NCI-H1694 (cell line): ENCODE data around the gene CRABP1.
"Not testable (repeated sequence)": the region's sequence is repeated elsewhere in the genome, so short reads cannot be mapped to it uniquely, and the experiment has no call there.

Source experiments
- DNase-seq: peaks from one replicate; lab custom pipeline; 2025; lab: John Stamatoyannopoulos, UW

The CRABP1 gene

GRCh38 chr15:78374436-78375393, 34.6 kb downstream of the CRABP1 start:
- DNase-seq = no peak

DNA sequence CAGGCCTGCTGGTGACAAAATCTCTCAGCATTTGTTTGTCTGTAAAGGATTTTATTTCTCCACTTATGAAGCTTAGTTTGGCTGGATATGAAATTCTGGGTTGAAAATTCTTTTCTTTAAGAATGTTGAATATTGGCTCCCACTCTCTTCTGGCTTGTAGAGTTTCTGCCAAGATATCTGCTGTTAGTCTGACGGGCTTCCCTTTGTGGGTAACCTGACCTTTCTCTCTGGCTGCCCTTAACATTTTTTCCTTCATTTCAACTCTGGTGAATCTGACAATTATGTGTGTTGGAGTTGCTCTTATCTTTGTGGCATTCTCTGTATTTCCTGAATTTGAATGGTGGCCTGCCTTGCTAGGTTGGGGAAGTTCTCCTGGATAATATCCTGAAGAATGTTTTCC, 40.0 kb downstream of the CRABP1 start:
- not testable (repeated sequence) for DNase-seq

DNA sequence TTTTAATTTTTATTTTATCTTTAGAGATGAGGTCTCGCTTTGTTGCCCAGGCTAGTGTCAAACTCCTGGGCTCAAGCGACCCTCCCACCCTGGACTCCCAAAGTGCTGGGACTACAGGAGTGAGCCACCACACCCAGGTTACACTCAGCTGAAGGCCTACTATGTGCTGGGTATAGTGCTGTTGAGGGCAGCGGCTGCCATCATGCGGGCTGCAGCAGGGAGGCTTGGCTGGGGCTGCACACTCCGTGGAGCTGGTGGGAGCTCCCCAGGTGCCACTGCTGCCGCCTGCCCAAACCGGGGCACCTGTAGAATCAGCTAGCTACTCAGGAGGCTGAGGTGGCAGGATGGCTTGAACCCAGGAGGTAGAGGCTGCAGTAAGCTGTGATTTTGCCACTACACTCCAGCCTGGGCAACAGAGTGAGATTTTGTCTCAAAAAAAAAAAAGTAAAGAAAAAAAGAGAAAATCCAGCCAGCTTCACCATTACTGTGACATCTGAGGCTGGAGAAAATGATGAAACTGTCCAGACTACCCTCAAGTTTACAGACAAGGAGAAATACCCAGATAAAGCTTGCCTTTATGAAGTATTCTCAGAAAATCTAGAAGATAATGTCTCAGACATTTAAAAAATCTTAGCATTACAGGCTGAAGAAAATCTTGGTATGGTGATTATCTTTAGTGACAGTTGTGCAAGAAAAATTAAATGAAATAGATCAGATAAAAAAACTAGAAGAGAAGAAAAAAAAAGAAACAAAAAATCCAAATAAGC, 42.1 kb downstream of the CRABP1 start:
- no peak for DNase-seq

- DNase-seq = no peak
These were observed 44.5 kb downstream of the CRABP1 start for GRCh38 chr15:78384651-78385050.

DNA sequence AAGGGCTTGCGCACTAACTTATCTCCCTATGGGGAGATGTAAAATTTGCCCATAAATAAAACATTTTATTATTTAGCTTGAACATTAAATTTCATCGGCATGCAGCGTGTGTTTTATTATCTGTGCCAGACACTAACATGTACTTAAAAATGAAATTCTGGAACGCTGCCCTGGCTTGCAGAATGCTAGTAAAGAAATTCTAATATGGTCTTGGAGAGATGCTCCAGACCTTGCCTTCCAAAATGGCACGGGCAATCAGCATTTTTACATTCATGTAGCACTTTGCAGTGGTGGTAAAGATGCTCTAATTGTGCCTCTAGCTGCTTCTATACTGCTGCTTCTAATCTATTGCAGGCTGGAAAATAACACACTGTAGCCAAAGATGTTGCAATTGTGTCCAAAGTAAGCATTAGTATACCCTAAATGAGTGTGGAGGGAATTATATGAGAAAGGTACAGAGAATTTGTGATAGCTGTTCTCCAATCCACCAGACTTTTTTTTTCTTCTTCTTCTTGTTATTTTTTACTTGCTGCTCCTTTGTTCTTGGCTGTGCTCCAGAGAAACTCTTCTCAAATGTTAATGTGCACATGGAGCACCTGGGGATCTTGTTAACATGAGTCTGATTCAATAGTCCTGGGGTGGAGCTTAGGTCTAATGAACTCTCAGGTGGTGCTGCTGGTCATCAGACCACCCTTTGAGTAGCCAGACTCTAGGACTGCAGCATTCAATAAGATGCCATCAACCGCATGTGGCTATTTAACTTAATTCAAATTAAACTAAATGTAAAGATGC, 47.3 kb downstream of the CRABP1 start:
- DNase-seq = no peak

- DNase-seq = no peak
These were observed 48.7 kb downstream of the CRABP1 start for GRCh38 chr15:78388865-78389264.

DNA sequence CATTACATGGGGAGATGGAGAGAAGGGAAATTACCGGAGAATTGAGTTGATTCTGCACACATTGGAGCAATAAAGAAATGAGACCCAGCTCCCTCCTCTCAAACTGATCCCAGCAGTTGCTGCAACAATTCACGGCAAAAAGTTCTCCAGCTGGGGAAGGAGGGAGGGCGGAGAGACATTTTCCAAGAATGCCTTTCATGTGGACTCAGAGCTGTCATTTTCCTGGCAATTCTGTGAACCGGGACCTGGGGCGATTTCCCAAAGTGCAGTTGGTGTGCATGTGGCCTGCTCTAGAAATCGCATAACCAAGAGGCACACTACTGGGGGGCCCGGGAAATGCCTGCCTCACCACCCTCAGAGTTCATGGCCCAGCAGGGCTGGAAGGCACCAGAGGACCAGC, 49.2 kb downstream of the CRABP1 start:
- DNase-seq = no peak

GRCh38 chr15:78389738-78390137, 49.6 kb downstream of the CRABP1 start:
- no peak for DNase-seq

DNA sequence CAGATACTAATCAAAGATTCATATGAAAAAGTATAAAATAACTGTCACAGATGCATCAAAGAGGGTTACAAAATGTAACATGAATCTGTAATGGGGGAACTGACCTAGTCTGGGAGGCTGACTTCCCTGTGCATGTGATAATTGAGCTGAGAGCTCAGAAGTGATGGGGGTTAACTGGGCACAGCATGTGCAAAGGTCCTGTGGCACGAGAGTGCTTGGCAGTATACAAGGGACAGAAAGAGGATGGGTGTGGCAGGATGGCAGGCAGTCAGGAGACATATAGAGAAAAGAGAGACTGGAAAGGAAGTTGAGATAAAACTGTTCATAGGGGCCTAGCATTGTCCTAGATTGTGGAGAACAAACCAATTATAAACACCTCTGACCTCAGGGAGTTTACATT, 50.1 kb downstream of the CRABP1 start:
- DNase-seq = no peak

DNA sequence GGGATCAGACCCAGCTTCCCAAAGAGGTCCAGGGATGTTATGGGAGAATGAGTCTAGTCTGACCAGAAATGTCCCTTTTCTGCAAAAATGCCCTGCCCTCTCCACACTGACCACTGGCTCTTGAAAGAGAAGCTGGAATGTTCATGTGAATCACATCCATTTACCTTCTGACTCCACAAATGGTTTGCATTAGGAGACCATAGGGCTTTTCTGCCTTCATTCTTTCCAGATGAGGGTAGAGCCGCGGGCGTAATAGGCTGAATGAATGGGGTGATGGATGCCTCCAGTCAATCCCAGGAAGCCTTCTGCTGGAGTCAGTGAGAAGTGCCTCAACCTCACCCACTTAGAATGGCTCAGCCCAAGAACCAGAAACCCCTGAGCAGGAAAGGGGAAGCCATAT, 50.7 kb downstream of the CRABP1 start:
- no peak for DNase-seq

DNA sequence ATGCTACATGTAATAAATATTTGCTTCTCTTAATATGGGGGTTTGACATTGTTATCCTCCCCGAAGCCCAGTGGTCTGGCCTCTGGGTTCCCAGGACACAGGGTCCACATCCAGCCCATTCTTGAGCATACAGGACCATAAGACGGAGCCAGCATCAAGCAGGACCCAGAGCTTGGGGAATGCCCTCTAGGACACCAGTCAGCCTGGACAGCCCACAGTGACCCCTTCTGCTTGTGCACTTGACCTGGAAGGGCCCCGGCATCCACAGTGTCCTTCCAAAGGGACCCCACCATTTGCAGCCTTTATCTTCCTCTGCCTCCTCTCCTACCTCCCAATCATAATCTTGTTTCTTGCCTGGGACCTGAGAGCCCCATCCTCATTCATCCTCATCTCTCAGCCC, 51.6 kb downstream of the CRABP1 start:
- no peak for DNase-seq

- DNase-seq = no peak
These were observed 52.3 kb downstream of the CRABP1 start for GRCh38 chr15:78392430-78392829.

DNA sequence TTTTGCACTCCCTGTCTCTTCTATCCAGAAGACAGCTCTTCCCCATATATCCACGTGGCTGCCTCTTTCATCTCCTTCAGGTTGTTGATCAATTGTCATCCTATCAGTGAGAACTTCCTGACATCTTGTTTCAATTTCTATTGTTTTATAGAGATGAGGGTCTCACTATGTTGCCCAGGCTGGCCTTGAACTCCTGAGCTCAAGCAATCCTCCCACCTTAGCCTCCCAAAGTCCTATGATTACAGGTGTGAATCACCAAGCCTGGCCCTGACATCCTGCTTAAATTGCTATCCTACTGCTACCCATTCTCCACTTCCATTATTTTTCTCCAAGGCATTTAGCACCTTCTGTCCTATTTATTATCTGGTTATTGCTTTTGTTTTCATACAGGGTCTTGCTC, 53.0 kb downstream of the CRABP1 start:
- DNase-seq = no peak

DNA sequence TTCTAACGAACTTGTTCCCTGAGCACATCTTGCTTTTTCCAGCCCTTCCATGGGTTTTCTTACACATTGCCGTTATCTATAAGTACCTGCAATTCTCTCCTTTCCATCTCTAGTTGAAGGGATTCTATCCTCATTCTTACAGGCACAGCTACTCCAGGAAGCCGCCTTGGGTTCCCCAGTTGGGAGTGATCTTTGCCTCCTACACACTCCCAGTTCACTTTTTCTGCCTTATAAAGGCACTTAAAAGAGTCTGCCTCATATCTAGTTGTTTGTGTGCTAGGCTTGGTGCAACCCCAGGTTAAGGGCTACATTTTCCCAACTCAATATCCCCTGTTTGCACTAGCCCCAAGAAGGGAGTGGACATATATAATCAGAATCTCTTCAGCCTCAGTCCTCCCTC, 53.9 kb downstream of the CRABP1 start:
- DNase-seq = no peak

GRCh38 chr15:78394981-78395616, 54.9 kb downstream of the CRABP1 start:
- DNase-seq = no peak

DNA sequence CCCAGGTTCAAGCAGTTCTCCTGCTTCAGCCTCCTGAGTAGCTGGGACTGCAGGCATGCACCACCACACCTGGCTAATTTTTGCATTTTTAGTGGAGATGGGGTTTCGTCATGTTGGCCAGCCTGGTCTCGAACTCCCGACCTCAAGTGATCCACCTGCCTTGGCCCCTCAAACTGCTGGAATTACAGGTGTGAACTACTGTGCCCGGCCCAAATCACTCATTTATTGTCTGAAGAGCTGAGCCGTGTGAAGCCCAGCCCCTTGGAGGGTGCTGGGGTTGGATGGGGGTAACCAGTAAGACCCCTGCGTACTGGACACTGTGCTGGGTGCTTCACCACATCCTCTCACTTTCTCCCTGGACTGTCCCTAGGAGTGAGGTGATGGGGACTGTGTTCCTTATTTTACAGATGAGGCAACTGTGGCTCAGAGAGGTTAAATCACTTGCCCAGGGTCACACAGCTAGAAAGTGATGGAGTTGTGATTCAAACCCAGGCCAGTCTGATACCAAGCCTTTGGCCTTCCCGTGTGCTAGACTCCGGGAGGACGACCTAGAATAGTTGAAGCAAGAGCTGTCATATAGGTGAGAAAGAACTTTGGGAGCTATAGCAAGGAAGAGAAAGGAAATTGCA, 56.1 kb downstream of the CRABP1 start:
- no peak for DNase-seq

DNA sequence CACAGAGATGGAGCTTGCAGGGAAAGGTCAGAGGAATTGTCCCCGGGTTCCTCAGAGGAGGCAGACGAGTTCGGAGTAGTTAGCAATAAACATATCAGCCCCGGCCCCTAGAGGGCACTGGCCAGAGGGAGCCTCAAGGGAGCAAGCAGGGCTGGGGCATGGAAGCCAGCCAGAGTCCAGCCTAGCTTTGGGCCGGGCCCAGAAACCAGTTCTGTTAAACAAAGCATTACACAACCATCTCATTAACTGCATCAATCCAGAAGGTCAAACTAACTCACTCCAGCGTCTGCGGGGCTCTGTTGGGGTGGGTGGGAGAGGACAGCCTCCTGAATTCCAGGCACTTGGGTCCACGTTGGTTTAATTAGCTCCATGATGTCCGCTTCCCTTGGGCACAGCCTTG, 56.8 kb downstream of the CRABP1 start:
- DNase-seq = no peak

DNA sequence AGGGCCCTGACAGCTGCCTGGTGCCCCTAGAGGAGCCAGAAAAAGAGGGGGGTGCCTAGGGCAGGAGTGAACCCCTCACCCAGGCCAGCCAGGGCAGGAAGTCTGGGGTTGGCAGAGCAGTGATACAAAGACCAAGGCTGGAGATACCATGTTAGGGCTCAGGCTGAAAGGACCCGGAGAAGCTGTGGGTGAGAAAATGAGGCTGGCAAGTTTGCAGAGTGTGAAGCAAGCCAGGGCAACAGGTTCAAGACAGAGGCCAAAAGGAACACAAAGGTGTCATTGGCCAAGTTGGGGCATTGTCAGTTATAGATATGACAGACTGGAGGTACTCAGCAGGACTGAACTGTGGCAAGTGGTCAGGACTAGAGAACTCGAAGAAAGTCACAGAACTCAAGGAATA, 57.2 kb downstream of the CRABP1 start:
- no peak for DNase-seq
